Measurements from ENCODE around the gene PLXNA4. TPM values are rescaled to one million over a fixed set of nuclear protein-coding genes. Genes with fewer than 3 reads are reported as not detected.

Gene PLXNA4
- total and polyA plus RNA-seq, 4 donors: 0.04 to 1.1 (median 0.41) TPM

DNA sequence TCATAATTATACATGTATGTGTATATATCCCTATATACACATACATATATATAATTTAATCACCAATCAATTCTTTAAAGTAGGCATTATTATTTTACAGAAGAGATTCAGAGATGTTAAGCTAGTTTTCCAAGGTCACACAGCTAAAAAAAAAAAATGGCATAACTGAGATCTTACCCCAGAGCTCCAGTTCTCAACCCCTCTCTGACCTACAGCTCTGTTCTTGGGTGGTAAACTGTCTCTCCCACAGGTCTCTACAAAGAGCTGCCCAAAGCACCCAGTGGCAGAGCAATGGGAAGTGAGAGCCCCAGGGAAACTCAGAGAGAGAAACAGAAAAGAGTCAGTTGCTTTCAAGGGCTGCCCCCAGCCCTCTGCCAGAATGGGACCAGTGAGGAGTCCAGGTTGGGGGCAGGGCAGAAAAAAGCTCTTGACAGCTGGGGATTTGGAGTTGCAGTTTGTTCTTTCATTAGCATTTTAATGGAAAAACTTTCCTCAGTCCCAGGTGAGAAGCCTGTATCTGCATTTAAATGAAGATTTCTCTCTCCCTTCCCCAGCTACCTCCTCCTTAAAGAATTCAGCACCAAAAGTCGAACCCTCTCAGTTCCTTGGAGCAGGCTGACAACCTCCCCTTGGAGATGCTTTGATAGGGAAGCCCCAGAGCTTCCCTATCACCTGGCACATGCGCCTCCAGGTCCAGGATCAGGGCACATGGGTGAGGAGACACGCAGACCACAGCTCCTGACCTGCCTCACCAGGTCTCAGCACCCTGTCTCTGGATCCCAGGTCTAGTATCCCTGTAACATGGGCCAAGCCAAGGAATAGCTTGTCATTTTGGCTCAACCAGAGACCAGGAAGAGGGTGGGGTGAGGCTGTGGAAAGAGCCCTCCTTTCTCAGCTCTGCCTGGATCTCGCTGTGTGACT lies 388.1 kb downstream of the PLXNA4 start:
- H3K9ac ChIP-seq (ENCODE audit: low read depth in 1 of 2, low read length in 2 of 2): no peak overlapping the region
- no peaks in the 10 kb centered on the region for H3K27me3 ChIP-seq (ENCODE audit: control insufficient read depth in 4 of 4, insufficient read depth in 4 of 4, low read length in 3 of 4)
- TF ChIP-seq YY1 (IDR thresholded peaks at IDR 0.05) (no peak), TAF1 (conservative IDR thresholded peaks at IDR 0.05) (no peak)
- TF ChIP-seq, protein P1, sequence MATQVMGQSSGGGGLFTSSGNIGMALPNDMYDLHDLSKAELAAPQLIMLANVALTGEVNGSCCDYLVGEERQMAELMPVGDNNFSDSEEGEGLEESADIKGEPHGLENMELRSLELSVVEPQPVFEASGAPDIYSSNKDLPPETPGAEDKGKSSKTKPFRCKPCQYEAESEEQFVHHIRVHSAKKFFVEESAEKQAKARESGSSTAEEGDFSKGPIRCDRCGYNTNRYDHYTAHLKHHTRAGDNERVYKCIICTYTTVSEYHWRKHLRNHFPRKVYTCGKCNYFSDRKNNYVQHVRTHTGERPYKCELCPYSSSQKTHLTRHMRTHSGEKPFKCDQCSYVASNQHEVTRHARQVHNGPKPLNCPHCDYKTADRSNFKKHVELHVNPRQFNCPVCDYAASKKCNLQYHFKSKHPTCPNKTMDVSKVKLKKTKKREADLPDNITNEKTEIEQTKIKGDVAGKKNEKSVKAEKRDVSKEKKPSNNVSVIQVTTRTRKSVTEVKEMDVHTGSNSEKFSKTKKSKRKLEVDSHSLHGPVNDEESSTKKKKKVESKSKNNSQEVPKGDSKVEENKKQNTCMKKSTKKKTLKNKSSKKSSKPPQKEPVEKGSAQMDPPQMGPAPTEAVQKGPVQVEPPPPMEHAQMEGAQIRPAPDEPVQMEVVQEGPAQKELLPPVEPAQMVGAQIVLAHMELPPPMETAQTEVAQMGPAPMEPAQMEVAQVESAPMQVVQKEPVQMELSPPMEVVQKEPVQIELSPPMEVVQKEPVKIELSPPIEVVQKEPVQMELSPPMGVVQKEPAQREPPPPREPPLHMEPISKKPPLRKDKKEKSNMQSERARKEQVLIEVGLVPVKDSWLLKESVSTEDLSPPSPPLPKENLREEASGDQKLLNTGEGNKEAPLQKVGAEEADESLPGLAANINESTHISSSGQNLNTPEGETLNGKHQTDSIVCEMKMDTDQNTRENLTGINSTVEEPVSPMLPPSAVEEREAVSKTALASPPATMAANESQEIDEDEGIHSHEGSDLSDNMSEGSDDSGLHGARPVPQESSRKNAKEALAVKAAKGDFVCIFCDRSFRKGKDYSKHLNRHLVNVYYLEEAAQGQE (IDR thresholded peaks at IDR 0.05): no peak
- H3K27ac ChIP-seq (ENCODE audit: low read depth in 1 of 2, low read length in 2 of 2): no peak overlapping the region
- DNase-seq (ENCODE audit: low spot score): no peak
- H3K36me3 ChIP-seq (ENCODE audit: control insufficient read depth in 4 of 4, insufficient read depth in 3 of 4, low read depth in 1 of 4, low read length in 3 of 4): peaks cover 0 to 2% (median 0%) of the 10 kb centered on the region in 4 donors
- no peaks in the 10 kb centered on the region for H3K4me1 ChIP-seq (ENCODE audit: control insufficient read depth in 4 of 4, insufficient read depth in 4 of 4, low read length in 3 of 4)
- H3K9me3 ChIP-seq (ENCODE audit: control insufficient read depth in 4 of 4, low read length in 3 of 4): peaks cover 9 to 13% (median 10%) of the 10 kb centered on the region in 4 donors
- 49% methylated on average over 4 of the region's 4 CpGs for WGBS
- no peak overlapping the region for H3K4me3 ChIP-seq (ENCODE audit: low read depth in 1 of 3, low read length in 3 of 3)

DNA sequence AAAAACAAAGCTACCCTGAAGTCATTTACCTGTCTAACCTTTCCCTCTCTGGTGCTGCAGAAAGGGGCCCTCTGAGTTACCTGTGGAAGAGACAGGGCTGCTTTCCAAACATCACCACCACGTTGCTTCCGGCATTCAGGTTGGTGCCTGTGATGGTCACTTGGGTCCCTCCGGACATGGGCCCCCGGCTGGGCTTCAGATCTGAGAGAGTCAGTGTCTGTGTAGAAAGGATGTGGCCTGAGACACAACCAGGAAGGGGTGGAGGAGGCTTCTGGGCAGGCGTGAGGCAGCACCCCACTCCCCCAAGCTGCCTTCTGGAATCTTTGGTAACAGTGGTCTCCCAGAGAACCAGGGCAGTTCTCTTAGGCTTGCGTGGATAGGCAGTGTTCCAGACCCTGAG lies 388.9 kb downstream of the PLXNA4 start:
- WGBS: 91% methylated on average over 6 of the region's 6 CpGs
- Histone ChIP-seq H3K9me3 (ENCODE audit: control insufficient read depth in 4 of 4, low read length in 3 of 4) (peaks cover 9 to 13% (median 10%) of the 10 kb centered on the region in 4 donors), H3K36me3 (ENCODE audit: control insufficient read depth in 4 of 4, insufficient read depth in 3 of 4, low read depth in 1 of 4, low read length in 3 of 4) (peaks cover 0 to 2% (median 0%) of the 10 kb centered on the region in 4 donors), H3K4me1 (ENCODE audit: control insufficient read depth in 4 of 4, insufficient read depth in 4 of 4, low read length in 3 of 4) (no peaks in the 10 kb centered on the region), H3K4me3 (ENCODE audit: low read depth in 1 of 3, low read length in 3 of 3) (no peak overlapping the region), H3K9ac (ENCODE audit: low read depth in 1 of 2, low read length in 2 of 2) (no peak overlapping the region), H3K27me3 (ENCODE audit: control insufficient read depth in 4 of 4, insufficient read depth in 4 of 4, low read length in 3 of 4) (no peaks in the 10 kb centered on the region), H3K27ac (ENCODE audit: low read depth in 1 of 2, low read length in 2 of 2) (no peak overlapping the region)
- DNase-seq (ENCODE audit: low spot score): no peak
- TF ChIP-seq NR2F2 (IDR thresholded peaks at IDR 0.05) (no peak), JUND (IDR thresholded peaks at IDR 0.05) (no peak), RXRA (IDR thresholded peaks at IDR 0.05) (no peak)
- TF ChIP-seq, protein P2, sequence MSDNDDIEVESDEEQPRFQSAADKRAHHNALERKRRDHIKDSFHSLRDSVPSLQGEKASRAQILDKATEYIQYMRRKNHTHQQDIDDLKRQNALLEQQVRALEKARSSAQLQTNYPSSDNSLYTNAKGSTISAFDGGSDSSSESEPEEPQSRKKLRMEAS (IDR thresholded peaks at IDR 0.05): no peak

DNA sequence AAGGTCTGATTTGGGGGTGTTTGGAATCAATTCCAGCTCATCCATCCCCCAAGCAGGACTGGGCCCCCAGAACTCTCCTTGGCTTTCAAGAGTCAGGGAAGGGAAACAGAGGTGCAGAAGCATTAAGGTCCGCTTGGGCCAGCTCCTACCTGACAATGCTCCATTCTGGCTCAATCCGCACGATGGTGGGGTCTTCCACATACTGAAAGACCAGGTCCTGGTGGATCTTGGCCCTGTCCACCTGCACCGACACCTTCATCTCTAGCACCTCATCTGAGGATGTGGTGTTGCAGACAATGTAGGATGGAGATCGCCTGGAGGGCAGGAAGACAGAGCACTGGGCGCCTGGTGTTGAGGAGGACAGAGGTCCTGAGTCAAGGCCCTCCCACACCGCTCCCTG lies 391.1 kb downstream of the PLXNA4 start:
- H3K27ac ChIP-seq (ENCODE audit: low read depth in 1 of 2, low read length in 2 of 2): no peak overlapping the region
- peaks cover 9 to 13% (median 10%) of the 10 kb centered on the region in 4 donors for H3K9me3 ChIP-seq (ENCODE audit: control insufficient read depth in 4 of 4, low read length in 3 of 4)
- DNase-seq (ENCODE audit: low spot score): no peak
- 91% methylated on average over 7 of the region's 7 CpGs for WGBS
- no peaks in the 10 kb centered on the region for H3K27me3 ChIP-seq (ENCODE audit: control insufficient read depth in 4 of 4, insufficient read depth in 4 of 4, low read length in 3 of 4)
- no peak overlapping the region for H3K9ac ChIP-seq (ENCODE audit: low read depth in 1 of 2, low read length in 2 of 2)
- H3K4me1 ChIP-seq (ENCODE audit: control insufficient read depth in 4 of 4, insufficient read depth in 4 of 4, low read length in 3 of 4): no peaks in the 10 kb centered on the region
- H3K36me3 ChIP-seq (ENCODE audit: control insufficient read depth in 4 of 4, insufficient read depth in 3 of 4, low read depth in 1 of 4, low read length in 3 of 4): peaks cover 0 to 4% (median under 1%) of the 10 kb centered on the region in 4 donors
- TF ChIP-seq HNF4A (conservative IDR thresholded peaks at IDR 0.05) (no peak), GABPA (IDR thresholded peaks at IDR 0.05 in 1 of 2, conservative IDR thresholded peaks at IDR 0.05 in 1 of 2) (no peak)
- no peak overlapping the region for H3K4me3 ChIP-seq (ENCODE audit: low read depth in 1 of 3, low read length in 3 of 3)
